Measurements from ENCODE around the gene PLEKHA1.
A peak's percentile ranks its signal among the peaks of the same experiment; 100 is the strongest.

Gene PLEKHA1

GRCh38 chr10:122347170-122347841 is 27.2 kb upstream of the PLEKHA1 start:
- 93% methylated on average over 5 of the region's 8 CpGs for WGBS (ENCODE audit: insufficient coverage)
- H3K4me1 ChIP-seq (ENCODE audit: control extremely low read depth in 1 of 4, control insufficient read depth in 4 of 4, insufficient read depth in 4 of 4, low read length in 3 of 4): no peaks in the 10 kb centered on the region
- CTCF ChIA-PET: interaction anchor here (1.6 kb wide), 1 partner anchor 8 kb away, joined by 4 read pairs; no protein-coding TSS in a partner anchor
- no peak overlapping the region for H3K4me3 ChIP-seq (ENCODE audit: control insufficient read depth in 1 of 7, extremely low read depth in 1 of 7, insufficient read depth in 4 of 7, low read depth in 2 of 7, low read length in 6 of 7)
- H3K36me3 ChIP-seq (ENCODE audit: control insufficient read depth in 4 of 4, insufficient read depth in 4 of 4, low read length in 3 of 4): no peaks in the 10 kb centered on the region
- no peaks in the 10 kb centered on the region for H3K9me3 ChIP-seq (ENCODE audit: control extremely low read depth in 1 of 5, control insufficient read depth in 4 of 5, insufficient read depth in 2 of 5, low read depth in 1 of 5, low read length in 4 of 5)
- POLR2A ChIA-PET: no interaction called here
- peaks cover 0 to 3% (median 2%) of the 10 kb centered on the region in 5 experiments for H3K27me3 ChIP-seq (replicated peaks in 2 of 5; ENCODE audit: control insufficient read depth in 4 of 5, insufficient read depth in 5 of 5, low read length in 4 of 5)
- no peak overlapping the region for H3K27ac ChIP-seq (ENCODE audit: insufficient read depth in 1 of 2, low read depth in 1 of 2, low read length in 2 of 2, poor library complexity in 1 of 2, severe bottlenecking in 2 of 2)
- DNase-seq: no peak

DNA sequence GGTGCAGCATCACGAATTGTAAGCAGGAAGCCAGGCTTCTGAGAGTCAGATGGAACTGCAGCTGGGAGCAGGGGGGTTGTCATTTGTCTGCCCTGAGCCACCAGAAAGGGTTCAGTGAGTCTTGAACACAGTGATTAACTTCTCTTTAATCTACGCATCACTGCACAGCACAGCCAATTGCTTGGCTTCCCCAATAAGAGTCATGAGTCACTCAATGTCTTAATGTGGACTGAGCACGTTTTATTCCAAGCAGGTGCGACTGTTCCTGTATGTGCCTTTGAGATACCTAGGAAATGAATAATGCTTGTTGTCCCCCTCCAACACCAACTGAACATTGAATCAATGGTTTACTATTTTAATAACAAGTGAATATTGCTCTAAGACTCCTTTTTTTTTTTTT is 26.0 kb upstream of the PLEKHA1 start:
- no peaks in the 10 kb centered on the region for H3K9me3 ChIP-seq (ENCODE audit: control extremely low read depth in 1 of 5, control insufficient read depth in 4 of 5, insufficient read depth in 2 of 5, low read depth in 1 of 5, low read length in 4 of 5)
- peak in 1 of 3 donors; percentile 4 for DNase-seq
- H3K36me3 ChIP-seq (ENCODE audit: control insufficient read depth in 4 of 4, insufficient read depth in 4 of 4, low read length in 3 of 4): no peaks in the 10 kb centered on the region
- H3K4me1 ChIP-seq (ENCODE audit: control extremely low read depth in 1 of 4, control insufficient read depth in 4 of 4, insufficient read depth in 4 of 4, low read length in 3 of 4): no peaks in the 10 kb centered on the region
- CTCF ChIA-PET: interaction anchor here (0.8 kb wide), 1 partner anchor 86 kb away, joined by 3 read pairs; no protein-coding TSS in a partner anchor
- WGBS (ENCODE audit: insufficient coverage): 85% methylated on average over 2 of the region's 4 CpGs
- H3K4me3 ChIP-seq (ENCODE audit: control insufficient read depth in 1 of 7, extremely low read depth in 1 of 7, insufficient read depth in 4 of 7, low read depth in 2 of 7, low read length in 6 of 7): no peak overlapping the region
- POLR2A ChIA-PET: no interaction called here
- H3K27me3 ChIP-seq (replicated peaks in 2 of 5; ENCODE audit: control insufficient read depth in 4 of 5, insufficient read depth in 5 of 5, low read length in 4 of 5): peaks cover 0 to 9% (median 2%) of the 10 kb centered on the region in 5 experiments
- no peak overlapping the region for H3K27ac ChIP-seq (ENCODE audit: insufficient read depth in 1 of 2, low read depth in 1 of 2, low read length in 2 of 2, poor library complexity in 1 of 2, severe bottlenecking in 2 of 2)

- whole genome bisulfite sequencing (ENCODE audit: insufficient coverage): 87% methylated on average over 6 of the region's 7 CpGs
- H3K27me3 ChIP-seq (replicated peaks in 2 of 5; ENCODE audit: control insufficient read depth in 4 of 5, insufficient read depth in 5 of 5, low read length in 4 of 5): peaks cover 0 to 9% (median 2%) of the 10 kb centered on the region in 5 experiments
Observed at GRCh38 chr10:122348935-122349361, 25.6 kb upstream of the PLEKHA1 start.

GRCh38 chr10:122349758-122350369 is 24.6 kb upstream of the PLEKHA1 start:
- CTCF ChIA-PET: interaction anchor here (1.2 kb wide), 1 partner anchor 10 kb away, joined by 3 read pairs; no protein-coding TSS in a partner anchor
- Histone ChIP-seq H3K9me3 (ENCODE audit: control extremely low read depth in 1 of 5, control insufficient read depth in 4 of 5, insufficient read depth in 2 of 5, low read depth in 1 of 5, low read length in 4 of 5) (no peaks in the 10 kb centered on the region), H3K4me3 (ENCODE audit: control insufficient read depth in 1 of 7, extremely low read depth in 1 of 7, insufficient read depth in 4 of 7, low read depth in 2 of 7, low read length in 6 of 7) (no peak overlapping the region), H3K4me1 (ENCODE audit: control extremely low read depth in 1 of 4, control insufficient read depth in 4 of 4, insufficient read depth in 4 of 4, low read length in 3 of 4) (no peaks in the 10 kb centered on the region), H3K27ac (ENCODE audit: insufficient read depth in 1 of 2, low read depth in 1 of 2, low read length in 2 of 2, poor library complexity in 1 of 2, severe bottlenecking in 2 of 2) (no peak overlapping the region), H3K36me3 (ENCODE audit: control insufficient read depth in 4 of 4, insufficient read depth in 4 of 4, low read length in 3 of 4) (no peaks in the 10 kb centered on the region), H3K27me3 (replicated peaks in 2 of 5; ENCODE audit: control insufficient read depth in 4 of 5, insufficient read depth in 5 of 5, low read length in 4 of 5) (peaks cover 0 to 9% (median 2%) of the 10 kb centered on the region in 5 experiments)
- 90% methylated on average over 3 of the region's 3 CpGs for WGBS (ENCODE audit: insufficient coverage)
- DNase-seq: no peak
- POLR2A ChIA-PET: no interaction called here

More at GRCh38 chr10:122348935-122349361, 25.6 kb upstream of the PLEKHA1 start:
- DNase-seq: no peak
- Histone ChIP-seq H3K9me3 (ENCODE audit: control extremely low read depth in 1 of 5, control insufficient read depth in 4 of 5, insufficient read depth in 2 of 5, low read depth in 1 of 5, low read length in 4 of 5) (no peaks in the 10 kb centered on the region), H3K27ac (ENCODE audit: insufficient read depth in 1 of 2, low read depth in 1 of 2, low read length in 2 of 2, poor library complexity in 1 of 2, severe bottlenecking in 2 of 2) (no peak overlapping the region), H3K4me3 (ENCODE audit: control insufficient read depth in 1 of 7, extremely low read depth in 1 of 7, insufficient read depth in 4 of 7, low read depth in 2 of 7, low read length in 6 of 7) (no peak overlapping the region), H3K4me1 (ENCODE audit: control extremely low read depth in 1 of 4, control insufficient read depth in 4 of 4, insufficient read depth in 4 of 4, low read length in 3 of 4) (no peaks in the 10 kb centered on the region), H3K36me3 (ENCODE audit: control insufficient read depth in 4 of 4, insufficient read depth in 4 of 4, low read length in 3 of 4) (no peaks in the 10 kb centered on the region)
- ChIA-PET POLR2A (interaction anchor here (0.6 kb wide), 1 partner anchor 10 kb away, joined by 3 read pairs; no protein-coding TSS in a partner anchor), CTCF (interaction anchor here (0.8 to 1.2 kb wide), 2 partner anchors 11 to 86 kb away, joined by 3 read pairs; no protein-coding TSS in a partner anchor)

- peaks cover 0 to 9% (median 4%) of the 10 kb centered on the region in 5 experiments for H3K27me3 ChIP-seq (replicated peaks in 2 of 5; ENCODE audit: control insufficient read depth in 4 of 5, insufficient read depth in 5 of 5, low read length in 4 of 5)
- no peaks in the 10 kb centered on the region for H3K36me3 ChIP-seq (ENCODE audit: control insufficient read depth in 4 of 4, insufficient read depth in 4 of 4, low read length in 3 of 4)
- H3K9me3 ChIP-seq (ENCODE audit: control extremely low read depth in 1 of 5, control insufficient read depth in 4 of 5, insufficient read depth in 2 of 5, low read depth in 1 of 5, low read length in 4 of 5): no peaks in the 10 kb centered on the region
- POLR2A ChIA-PET: no interaction called here
- H3K4me3 ChIP-seq (ENCODE audit: control insufficient read depth in 1 of 7, extremely low read depth in 1 of 7, insufficient read depth in 4 of 7, low read depth in 2 of 7, low read length in 6 of 7): no peak overlapping the region
- CTCF ChIA-PET: interaction anchor here (0.6 to 1.5 kb wide), 3 partner anchors 8 to 71 kb away, joined by 3 to 5 read pairs (median 3); no protein-coding TSS in a partner anchor
- DNase-seq: no peak
- no peak overlapping the region for H3K27ac ChIP-seq (ENCODE audit: insufficient read depth in 1 of 2, low read depth in 1 of 2, low read length in 2 of 2, poor library complexity in 1 of 2, severe bottlenecking in 2 of 2)
- no peaks in the 10 kb centered on the region for H3K4me1 ChIP-seq (ENCODE audit: control extremely low read depth in 1 of 4, control insufficient read depth in 4 of 4, insufficient read depth in 4 of 4, low read length in 3 of 4)
- WGBS (ENCODE audit: insufficient coverage): 95% methylated on average over 11 of the region's 12 CpGs
Observed at GRCh38 chr10:122350893-122351292, 23.6 kb upstream of the PLEKHA1 start.

GRCh38 chr10:122352817-122353525 is 21.5 kb upstream of the PLEKHA1 start:
- no peak for DNase-seq
- H3K4me1 ChIP-seq (ENCODE audit: control extremely low read depth in 1 of 4, control insufficient read depth in 4 of 4, insufficient read depth in 4 of 4, low read length in 3 of 4): no peaks in the 10 kb centered on the region
- no peaks in the 10 kb centered on the region for H3K36me3 ChIP-seq (ENCODE audit: control insufficient read depth in 4 of 4, insufficient read depth in 4 of 4, low read length in 3 of 4)
- no peak overlapping the region for H3K27ac ChIP-seq (ENCODE audit: insufficient read depth in 1 of 2, low read depth in 1 of 2, low read length in 2 of 2, poor library complexity in 1 of 2, severe bottlenecking in 2 of 2)
- WGBS (ENCODE audit: insufficient coverage): 71% methylated on average over 8 of the region's 8 CpGs
- ChIA-PET POLR2A (no interaction called here), CTCF (interaction anchor here (1.3 kb wide), 1 partner anchor 8 kb away, joined by 6 read pairs; no protein-coding TSS in a partner anchor)
- H3K9me3 ChIP-seq (ENCODE audit: control extremely low read depth in 1 of 5, control insufficient read depth in 4 of 5, insufficient read depth in 2 of 5, low read depth in 1 of 5, low read length in 4 of 5): peaks cover 0 to 2% (median 0%) of the 10 kb centered on the region in 5 experiments
- H3K4me3 ChIP-seq (ENCODE audit: control insufficient read depth in 1 of 7, extremely low read depth in 1 of 7, insufficient read depth in 4 of 7, low read depth in 2 of 7, low read length in 6 of 7): no peak overlapping the region
- peaks cover 0 to 6% (median 4%) of the 10 kb centered on the region in 5 experiments for H3K27me3 ChIP-seq (replicated peaks in 2 of 5; ENCODE audit: control insufficient read depth in 4 of 5, insufficient read depth in 5 of 5, low read length in 4 of 5)
